Astrocyte (in vitro differentiated cells and primary cell): Measurements from ENCODE around the gene CCDC190.

Source experiments
- CTCF ChIP-seq: IDR thresholded peaks from 2 replicates; pipeline ENCODE4 v1.5.1; 2011; ENCODE audit warnings: low read depth, mild to moderate bottlenecking, inconsistent platforms, low read length, moderate library complexity; ENCODE audit not compliant: insufficient read depth
- EZH2 ChIP-seq: IDR thresholded peaks from 2 replicates; pipeline ENCODE4 v1.6.1; 2012; ENCODE audit warnings: mild to moderate bottlenecking, low read length, inconsistent platforms; ENCODE audit not compliant: insufficient read depth

GRCh38 chr1:162893612-162893908, 32.6 kb upstream of the CCDC190 start:
- no peak for TF ChIP-seq CTCF
- no peak for TF ChIP-seq EZH2
